ENCODE data around the gene MAP1LC3A.

MAP1LC3A gene

GRCh38 chr20:34549291-34549928 is 9.1 kb upstream of the MAP1LC3A start:
- no peak for DNase-seq (ENCODE audit: low read depth)

GRCh38 chr20:34549929-34550305 is 8.6 kb upstream of the MAP1LC3A start:
- no peak for DNase-seq (ENCODE audit: low read depth)

GRCh38 chr20:34552569-34552968 is 5.9 kb upstream of the MAP1LC3A start:
- no peak for DNase-seq (ENCODE audit: low read depth)

GRCh38 chr20:34553366-34553867 is 5.1 kb upstream of the MAP1LC3A start:
- no peak for DNase-seq (ENCODE audit: low read depth)

GRCh38 chr20:34557936-34558319 is 590 bp upstream of the MAP1LC3A start:
- DNase-seq (ENCODE audit: low read depth): no peak

- DNase-seq (ENCODE audit: low read depth): no peak
These were observed 1.0 kb downstream of the MAP1LC3A start for GRCh38 chr20:34559311-34560140.

- no peak for DNase-seq (ENCODE audit: low read depth)
These were observed 1.6 kb downstream of the MAP1LC3A start for GRCh38 chr20:34560141-34560523.

- no peak for DNase-seq (ENCODE audit: low read depth)
These were observed 2.1 kb downstream of the MAP1LC3A start for GRCh38 chr20:34560614-34561013.

GRCh38 chr20:34561661-34562060 is 3.1 kb downstream of the MAP1LC3A start:
- DNase-seq (ENCODE audit: low read depth): no peak

GRCh38 chr20:34562641-34563040 is 4.1 kb downstream of the MAP1LC3A start:
- no peak for DNase-seq (ENCODE audit: low read depth)

GRCh38 chr20:34564833-34565232 is 6.3 kb downstream of the MAP1LC3A start:
- DNase-seq (ENCODE audit: low read depth): no peak

- DNase-seq (ENCODE audit: low read depth): no peak
These were observed 8.7 kb downstream of the MAP1LC3A start for GRCh38 chr20:34566978-34567891.

GRCh38 chr20:34567892-34568865 is 9.7 kb downstream of the MAP1LC3A start:
- DNase-seq (ENCODE audit: low read depth): no peak

- DNase-seq (ENCODE audit: low read depth): no peak
These were observed 11.1 kb downstream of the MAP1LC3A start for GRCh38 chr20:34569598-34569997.

- DNase-seq (ENCODE audit: low read depth): peak; percentile 15
These were observed 12.4 kb downstream of the MAP1LC3A start for GRCh38 chr20:34570859-34571306.

GRCh38 chr20:34571753-34572152 is 13.2 kb downstream of the MAP1LC3A start:
- no peak for DNase-seq (ENCODE audit: low read depth)

- DNase-seq (ENCODE audit: low read depth): no peak
These were observed 15.2 kb downstream of the MAP1LC3A start for GRCh38 chr20:34573541-34574300.

GRCh38 chr20:34574426-34574825 is 15.9 kb downstream of the MAP1LC3A start:
- no peak for DNase-seq (ENCODE audit: low read depth)

GRCh38 chr20:34574861-34575260 is 16.3 kb downstream of the MAP1LC3A start:
- DNase-seq (ENCODE audit: low read depth): no peak

GRCh38 chr20:34575271-34575670 is 16.8 kb downstream of the MAP1LC3A start:
- DNase-seq (ENCODE audit: low read depth): no peak

All from CMK (cell line).